ENCODE results near the gene DGKZ. TPM values are rescaled to one million over a fixed set of nuclear protein-coding genes. Genes with fewer than 3 reads are reported as not detected.
A peak's percentile ranks its signal among the peaks of the same experiment; 100 is the strongest.

Gene DGKZ
- total RNA-seq, 2 donors from 2014 or later, result 88.0 to 108 TPM

- H3K36me3 Mint-ChIP-seq, result no peaks in the 10 kb centered on the region
- peak overlapping the region in 1 of 2 donors; percentile 65 for H3K27ac Mint-ChIP-seq
- DNase-seq (ENCODE audit: low spot score in 2 of 2) (no peak), ATAC-seq (peak; percentile 22 to 26)
- H3K9me3 Mint-ChIP-seq, result no peaks in the 10 kb centered on the region
Observed at GRCh38 chr11:46336563-46337180, 10.6 kb upstream of the DGKZ start.

GRCh38 chr11:46337626-46338345 is 9.5 kb upstream of the DGKZ start:
- H3K9me3 Mint-ChIP-seq, result no peaks in the 10 kb centered on the region
- ATAC-seq, result no peak
- DNase-seq (ENCODE audit: low spot score in 2 of 2), result no peak
- no peaks in the 10 kb centered on the region for H3K36me3 Mint-ChIP-seq
- no peak overlapping the region for H3K27ac Mint-ChIP-seq

- no peaks in the 10 kb centered on the region for H3K36me3 Mint-ChIP-seq
- peak overlapping the region in 1 of 2 donors; percentile 46 for H3K27ac Mint-ChIP-seq
- DNase-seq (ENCODE audit: low spot score in 2 of 2), result no peak
Observed at GRCh38 chr11:46338636-46338987, 8.7 kb upstream of the DGKZ start.

GRCh38 chr11:46338988-46339666 is 8.1 kb upstream of the DGKZ start:
- no peaks in the 10 kb centered on the region for H3K9me3 Mint-ChIP-seq
- DNase-seq (ENCODE audit: low spot score in 2 of 2) (no peak), ATAC-seq (peak in 1 of 2 donors; percentile 29)

More at GRCh38 chr11:46338636-46338987, 8.7 kb upstream of the DGKZ start:
- peak in 1 of 2 donors; percentile 28 for ATAC-seq
- H3K9me3 Mint-ChIP-seq, result no peaks in the 10 kb centered on the region

GRCh38 chr11:46339816-46340215 is 7.4 kb upstream of the DGKZ start:
- DNase-seq (ENCODE audit: low spot score in 2 of 2), result no peak
- H3K36me3 Mint-ChIP-seq, result no peaks in the 10 kb centered on the region

More at GRCh38 chr11:46338988-46339666, 8.1 kb upstream of the DGKZ start:
- Mint-ChIP-seq H3K27ac (peak overlapping the region in 1 of 2 donors; percentile 46), H3K36me3 (no peaks in the 10 kb centered on the region)

GRCh38 chr11:46341454-46341853 is 5.8 kb upstream of the DGKZ start:
- H3K27ac Mint-ChIP-seq, result peak overlapping the region in 1 of 2 donors; percentile 25
- H3K36me3 Mint-ChIP-seq, result peaks cover 0 to 4% of the 10 kb centered on the region in 2 donors
- H3K9me3 Mint-ChIP-seq, result no peaks in the 10 kb centered on the region
- DNase-seq (ENCODE audit: low spot score in 2 of 2) (no peak), ATAC-seq (no peak)

More at GRCh38 chr11:46339816-46340215, 7.4 kb upstream of the DGKZ start:
- Mint-ChIP-seq H3K9me3 (no peaks in the 10 kb centered on the region), H3K27ac (no peak overlapping the region)
- no peak for ATAC-seq

- DNase-seq (ENCODE audit: low spot score in 2 of 2), result no peak
- no peaks in the 10 kb centered on the region for H3K9me3 Mint-ChIP-seq
- no peak overlapping the region for H3K27ac Mint-ChIP-seq
- no peak for ATAC-seq
- peaks cover 0 to 4% of the 10 kb centered on the region in 2 donors for H3K36me3 Mint-ChIP-seq
Observed at GRCh38 chr11:46342239-46342638, 5.0 kb upstream of the DGKZ start.

- Mint-ChIP-seq H3K36me3 (peaks cover 3 to 4% of the 10 kb centered on the region in 2 donors), H3K27ac (no peak overlapping the region), H3K9me3 (no peaks in the 10 kb centered on the region)
- DNase-seq (ENCODE audit: low spot score in 2 of 2) (no peak), ATAC-seq (no peak)
Observed at GRCh38 chr11:46343520-46343919, 3.7 kb upstream of the DGKZ start.

- no peaks in the 10 kb centered on the region for H3K9me3 Mint-ChIP-seq
Observed at GRCh38 chr11:46345131-46345597, 2.1 kb upstream of the DGKZ start.

GRCh38 chr11:46345881-46346484 is 1.3 kb upstream of the DGKZ start:
- ATAC-seq (peak; percentile 5 to 26), DNase-seq (ENCODE audit: low spot score in 2 of 2) (peak in 1 of 2 donors; percentile 73)
- H3K9me3 Mint-ChIP-seq, result no peaks in the 10 kb centered on the region

More at GRCh38 chr11:46345131-46345597, 2.1 kb upstream of the DGKZ start:
- H3K27ac Mint-ChIP-seq, result peak overlapping the region; percentile 57 to 85
- peak in 1 of 2 donors; percentile 8 for ATAC-seq
- no peak for DNase-seq (ENCODE audit: low spot score in 2 of 2)
- H3K36me3 Mint-ChIP-seq, result peaks cover 4 to 11% of the 10 kb centered on the region in 2 donors

GRCh38 chr11:46347637-46348311 is 511 bp downstream of the DGKZ start:
- Mint-ChIP-seq H3K9me3 (no peaks in the 10 kb centered on the region), H3K27ac (peak overlapping the region; percentile 87 to 98), H3K36me3 (peaks cover 4 to 14% of the 10 kb centered on the region in 2 donors)
- DNase-seq (ENCODE audit: low spot score in 2 of 2), result no peak
- no peak for ATAC-seq

More at GRCh38 chr11:46345881-46346484, 1.3 kb upstream of the DGKZ start:
- peak overlapping the region; percentile 44 to 57 for H3K27ac Mint-ChIP-seq
- peaks cover 4 to 11% of the 10 kb centered on the region in 2 donors for H3K36me3 Mint-ChIP-seq

GRCh38 chr11:46348566-46349401 is 1.5 kb downstream of the DGKZ start:
- Mint-ChIP-seq H3K27ac (peak overlapping the region; percentile 87 to 98), H3K36me3 (peaks cover 4 to 16% of the 10 kb centered on the region in 2 donors), H3K9me3 (no peaks in the 10 kb centered on the region)
- peak; percentile 24 to 54 for ATAC-seq
- peak; percentile 58 to 82 for DNase-seq (ENCODE audit: low spot score in 2 of 2)

GRCh38 chr11:46350695-46351094 is 3.4 kb downstream of the DGKZ start:
- ATAC-seq (no peak), DNase-seq (ENCODE audit: low spot score in 2 of 2) (no peak)
- Mint-ChIP-seq H3K27ac (peak overlapping the region in 1 of 2 donors; percentile 45), H3K36me3 (peaks cover 0 to 23% of the 10 kb centered on the region in 2 donors), H3K9me3 (no peaks in the 10 kb centered on the region)

- ATAC-seq, result no peak
- peaks cover 0 to 23% of the 10 kb centered on the region in 2 donors for H3K36me3 Mint-ChIP-seq
- H3K9me3 Mint-ChIP-seq, result no peaks in the 10 kb centered on the region
- DNase-seq (ENCODE audit: low spot score in 2 of 2), result no peak
- H3K27ac Mint-ChIP-seq, result peak overlapping the region in 1 of 2 donors; percentile 77
Observed at GRCh38 chr11:46351148-46351547, 3.9 kb downstream of the DGKZ start.

- ATAC-seq (no peak), DNase-seq (ENCODE audit: low spot score in 2 of 2) (no peak)
- peak overlapping the region; percentile 77 to 79 for H3K27ac Mint-ChIP-seq
- peaks cover 0 to 23% of the 10 kb centered on the region in 2 donors for H3K36me3 Mint-ChIP-seq
- H3K9me3 Mint-ChIP-seq, result no peaks in the 10 kb centered on the region
Observed at GRCh38 chr11:46351606-46352005, 4.3 kb downstream of the DGKZ start.

All from activated naive CD4-positive, alpha-beta T cell treated with anti-CD3 and anti-CD28 coated beads, Interleukin-2, amount 50 U/mL, for 72 hours (primary cell).